Calu3 (cell line): ENCODE measurements around the gene RAB42. TPM values are rescaled to one million over a fixed set of nuclear protein-coding genes. Genes with fewer than 3 reads are reported as not detected.
A peak's percentile ranks its signal among the peaks of the same experiment; 100 is the strongest.
"Not testable (repeated sequence)": the region's sequence is repeated elsewhere in the genome, so short reads cannot be mapped to it uniquely, and the experiment has no call there.

ENCODE experiments used
- BruUV-seq: library from RNA; stranded (reverse); fragments of 400-500 nt; replicated peaks from 2 replicates; lab custom pipeline; 2021; lab: Mats Ljungman, UMichigan
- CTCF ChIA-PET: fragments of 300-600 bp; sonication (Branson Sonifier 250); formaldehyde crosslinking; loops from one replicate; lab custom pipeline; 2022; ENCODE audit warnings: antibody characterized with exemption; lab: Charles Lee
- DNase-seq: peaks from one replicate; pipeline ENCODE4 v3.0.0; 2022
- H3K27ac Mint-ChIP-seq: one replicate; pipeline ENCODE4 v1.8.0; 2022; ENCODE audit warnings: mixed read lengths; ENCODE audit not compliant: unreplicated experiment
- H3K27me3 Mint-ChIP-seq: one replicate; pipeline ENCODE4 v1.8.0; 2022; ENCODE audit warnings: mixed read lengths; ENCODE audit not compliant: unreplicated experiment
- H3K36me3 Mint-ChIP-seq: one replicate; pipeline ENCODE4 v1.8.0; 2022; ENCODE audit warnings: mild to moderate bottlenecking, moderate library complexity, mixed read lengths; ENCODE audit not compliant: insufficient read depth, unreplicated experiment
- H3K4me1 Mint-ChIP-seq: one replicate; pipeline ENCODE4 v1.8.0; 2022; ENCODE audit warnings: mild to moderate bottlenecking, low read depth, mixed read lengths; ENCODE audit not compliant: unreplicated experiment
- H3K4me3 Mint-ChIP-seq: one replicate; pipeline ENCODE4 v1.8.0; 2022; ENCODE audit warnings: mild to moderate bottlenecking, low read depth, moderate library complexity, mixed read lengths; ENCODE audit not compliant: unreplicated experiment
- H3K9me3 Mint-ChIP-seq: one replicate; pipeline ENCODE4 v1.8.0; 2022; ENCODE audit warnings: low read depth, mixed read lengths; ENCODE audit not compliant: unreplicated experiment
- intact Hi-C: fragments of 100-400 bp; cut with micrococcal nuclease; formaldehyde crosslinking; loops from one replicate; pipeline ENCODE4 v1.10.0; 2022; ENCODE audit not compliant: unreplicated experiment
- total RNA-seq: library from RNA; stranded (reverse); gene quantifications from 2 replicates; pipeline ENCODE4 v1.2.3, GENCODE V29; 2022
- TF ChIP-seq, protein P1 (sequence below): fragments of 200-600 bp; IDR thresholded peaks from one replicate; pipeline ENCODE4 v1.8.0; 2022; ENCODE audit warnings: antibody characterized with exemption; ENCODE audit not compliant: unreplicated experiment

Gene RAB42
- total RNA-seq, 1 experiment from 2014 or later, result 1.1 TPM

DNA sequence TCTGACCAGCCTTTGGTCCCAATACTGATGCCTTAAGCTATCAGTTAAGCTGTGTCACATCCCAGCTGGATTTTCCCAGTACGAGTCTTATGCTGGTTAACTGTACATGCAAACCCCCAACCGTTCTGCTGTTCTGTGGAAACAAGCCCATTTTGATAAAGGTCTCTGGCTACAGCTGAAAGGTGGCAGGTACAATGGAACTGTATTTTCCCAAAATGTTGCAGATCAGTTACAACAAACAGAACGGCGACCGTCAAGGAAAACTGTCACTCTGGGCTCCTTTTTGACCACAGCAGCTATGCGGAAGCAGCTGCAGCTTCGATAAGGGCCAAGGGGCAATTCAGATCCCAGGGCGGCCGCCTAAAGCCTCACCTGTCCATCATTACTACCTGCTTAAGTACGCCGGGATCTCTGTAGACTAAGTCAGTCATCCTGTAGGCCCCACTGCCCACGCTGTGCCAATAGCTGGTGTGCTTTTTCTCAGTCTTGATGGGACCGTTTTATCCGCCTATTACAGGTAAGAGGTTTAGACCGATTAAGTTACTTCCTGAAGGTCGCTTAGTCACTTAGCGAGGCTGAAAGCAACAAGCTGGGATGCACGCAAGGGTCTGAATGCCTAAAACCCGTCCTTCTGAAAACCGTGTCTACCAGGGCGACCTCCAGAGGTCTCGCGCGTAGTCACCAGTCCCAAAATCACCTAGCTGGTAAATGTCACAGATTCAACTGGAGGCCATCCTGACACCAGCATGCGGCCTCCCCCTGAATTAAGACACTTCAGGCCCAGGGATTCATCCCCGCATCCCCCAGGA is 11.1 kb upstream of the RAB42 start:
- Mint-ChIP-seq H3K9me3 (no peaks in the 10 kb centered on the region), H3K4me1 (peaks cover 32% of the 10 kb centered on the region), H3K27ac (peak overlapping the region; percentile 93), H3K27me3 (no peaks in the 10 kb centered on the region), H3K4me3 (peak overlapping the region; percentile 95), H3K36me3 (peaks cover 75% of the 10 kb centered on the region)
- BruUV-seq, result TSS peak; percentile 66
- intact Hi-C loops, result loop anchor here (5.0 kb wide), 1 partner anchor 74 kb away; the partner anchor contains the start of gene RCC1
- TF ChIP-seq, protein P1, sequence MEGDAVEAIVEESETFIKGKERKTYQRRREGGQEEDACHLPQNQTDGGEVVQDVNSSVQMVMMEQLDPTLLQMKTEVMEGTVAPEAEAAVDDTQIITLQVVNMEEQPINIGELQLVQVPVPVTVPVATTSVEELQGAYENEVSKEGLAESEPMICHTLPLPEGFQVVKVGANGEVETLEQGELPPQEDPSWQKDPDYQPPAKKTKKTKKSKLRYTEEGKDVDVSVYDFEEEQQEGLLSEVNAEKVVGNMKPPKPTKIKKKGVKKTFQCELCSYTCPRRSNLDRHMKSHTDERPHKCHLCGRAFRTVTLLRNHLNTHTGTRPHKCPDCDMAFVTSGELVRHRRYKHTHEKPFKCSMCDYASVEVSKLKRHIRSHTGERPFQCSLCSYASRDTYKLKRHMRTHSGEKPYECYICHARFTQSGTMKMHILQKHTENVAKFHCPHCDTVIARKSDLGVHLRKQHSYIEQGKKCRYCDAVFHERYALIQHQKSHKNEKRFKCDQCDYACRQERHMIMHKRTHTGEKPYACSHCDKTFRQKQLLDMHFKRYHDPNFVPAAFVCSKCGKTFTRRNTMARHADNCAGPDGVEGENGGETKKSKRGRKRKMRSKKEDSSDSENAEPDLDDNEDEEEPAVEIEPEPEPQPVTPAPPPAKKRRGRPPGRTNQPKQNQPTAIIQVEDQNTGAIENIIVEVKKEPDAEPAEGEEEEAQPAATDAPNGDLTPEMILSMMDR, result no peak
- CTCF ChIA-PET, result interaction anchor here (0.9 to 3.5 kb wide), 4 partner anchors 22 to 75 kb away, joined by 3 to 21 read pairs (median 5); partner anchors contain the start of genes RCC1 and TAF12
- DNase-seq, result peak; percentile 47

DNA sequence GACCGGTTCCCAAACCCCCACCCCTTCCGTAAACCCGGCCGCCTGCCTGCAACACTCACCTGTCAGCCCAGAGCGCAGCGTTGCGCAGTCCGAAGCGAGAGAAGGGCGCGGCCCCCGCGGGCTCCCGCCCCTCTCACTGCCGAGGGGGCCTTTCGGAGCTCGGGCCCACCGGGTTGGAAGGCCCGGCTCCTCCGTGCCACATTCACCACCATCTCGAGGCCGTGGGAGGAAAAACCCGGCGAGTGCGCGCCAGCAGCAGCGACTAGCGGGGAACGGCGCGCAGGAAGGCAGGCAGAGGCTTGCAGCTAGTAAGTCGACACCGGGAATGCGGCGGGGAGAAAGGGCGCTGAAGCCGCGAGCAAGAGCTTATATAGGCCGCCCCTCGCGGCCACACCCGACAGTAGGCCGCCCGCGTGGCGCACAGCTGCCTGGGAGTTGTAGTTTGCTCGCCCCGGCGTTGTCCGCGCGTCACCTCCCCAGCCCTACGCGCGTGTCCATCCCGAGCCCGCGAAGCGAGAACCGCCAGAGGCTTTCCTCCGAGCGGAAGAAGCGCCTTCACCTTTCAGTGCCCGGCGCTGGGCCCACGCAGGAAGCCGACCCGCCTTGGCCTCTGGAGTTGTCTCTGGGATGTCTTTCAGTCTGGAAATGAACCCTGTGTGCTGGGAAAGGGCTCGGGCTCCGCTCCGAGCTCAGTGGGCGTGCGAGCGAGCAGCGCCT is 10.4 kb upstream of the RAB42 start:
- TF ChIP-seq, protein P1, result no peak
- H3K4me3 Mint-ChIP-seq, result peak overlapping the region; percentile 95
- H3K4me1 Mint-ChIP-seq, result peaks cover 32% of the 10 kb centered on the region
- CTCF ChIA-PET, result interaction anchor here (0.5 to 3.5 kb wide), 8 partner anchors 8 to 333 kb away, joined by 3 to 21 read pairs (median 4); partner anchors contain the start of genes RCC1 and TRNAU1AP
- H3K36me3 Mint-ChIP-seq, result peaks cover 67% of the 10 kb centered on the region
- peak overlapping the region; percentile 93 for H3K27ac Mint-ChIP-seq
- no peaks in the 10 kb centered on the region for H3K9me3 Mint-ChIP-seq
- no peaks in the 10 kb centered on the region for H3K27me3 Mint-ChIP-seq
- DNase-seq, result peak; percentile 96
- intact Hi-C loops, result loop anchor here (5.0 kb wide), 1 partner anchor 74 kb away; the partner anchor contains the start of gene RCC1
- BruUV-seq, result no TSS peak

DNA sequence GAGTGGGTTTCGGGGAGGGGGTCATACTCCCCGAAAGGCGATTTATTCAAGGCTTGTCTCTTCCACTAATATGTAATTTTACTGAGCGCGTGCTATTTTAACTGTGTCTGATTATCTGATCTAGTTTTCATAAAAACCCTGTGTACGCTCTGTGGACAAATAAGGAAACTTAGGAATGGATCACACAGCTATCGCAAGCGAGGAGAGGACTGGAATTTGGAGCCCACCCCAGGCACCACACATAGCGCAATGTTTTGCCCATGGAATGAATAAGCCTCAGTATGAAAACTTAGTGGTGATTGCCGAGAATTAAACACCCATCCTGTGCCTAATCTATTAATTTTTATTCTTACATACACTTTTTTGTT is 9.8 kb upstream of the RAB42 start:
- H3K4me1 Mint-ChIP-seq, result peaks cover 32% of the 10 kb centered on the region
- H3K4me3 Mint-ChIP-seq, result peak overlapping the region; percentile 95
- peaks cover 61% of the 10 kb centered on the region for H3K36me3 Mint-ChIP-seq
- intact Hi-C loops, result loop anchor here (5.0 kb wide), 1 partner anchor 75 kb away; the partner anchor contains the start of gene RCC1
- TSS peak; percentile 95 for BruUV-seq
- peak overlapping the region; percentile 93 for H3K27ac Mint-ChIP-seq
- DNase-seq, result no peak
- H3K9me3 Mint-ChIP-seq, result no peaks in the 10 kb centered on the region
- TF ChIP-seq, protein P1, result no peak
- H3K27me3 Mint-ChIP-seq, result no peaks in the 10 kb centered on the region
- CTCF ChIA-PET, result interaction anchor here (0.5 to 3.5 kb wide), 8 partner anchors 9 to 333 kb away, joined by 3 to 21 read pairs (median 4); partner anchors contain the start of genes RCC1 and TRNAU1AP

DNA sequence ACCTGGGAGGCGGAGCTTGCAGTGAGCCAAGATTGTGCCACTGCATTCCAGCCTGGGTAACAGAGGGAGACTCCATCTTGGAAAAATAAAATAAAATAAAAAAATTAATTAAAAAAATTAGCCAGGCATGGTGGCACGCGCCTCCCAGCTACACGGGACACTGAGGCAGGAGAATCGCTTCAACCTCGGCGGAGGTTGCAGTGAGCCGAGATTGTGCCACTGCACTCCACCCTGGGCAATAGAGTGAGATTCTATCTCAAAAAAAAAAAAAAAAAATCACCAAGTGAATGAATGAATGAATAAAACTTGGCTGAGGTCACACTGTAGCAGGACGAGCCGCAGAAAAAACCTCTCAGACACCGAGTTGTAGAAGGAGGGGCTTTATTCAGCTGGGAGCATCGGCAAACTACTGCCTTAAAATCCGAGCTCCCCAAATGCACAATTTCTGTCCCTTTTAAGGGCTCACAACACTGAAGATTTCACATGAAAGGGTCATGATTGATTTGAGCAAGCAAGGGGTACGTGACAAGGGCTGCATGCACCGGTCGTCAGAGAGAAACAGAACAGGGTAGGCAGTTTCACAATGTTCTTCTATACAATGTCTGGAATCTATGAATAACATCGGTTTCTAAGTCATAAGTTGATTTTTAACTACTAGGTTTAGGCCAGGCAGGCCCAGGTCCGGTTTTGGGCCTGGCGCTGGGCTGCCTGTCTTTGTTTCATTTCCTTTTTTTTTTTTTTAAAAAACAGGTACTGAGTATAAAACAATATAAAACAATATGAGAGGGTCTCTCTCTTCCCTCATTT is 5.3 kb upstream of the RAB42 start:
- CTCF ChIA-PET, result interaction anchor here (0.7 kb wide), 1 partner anchor 931 kb away, joined by 4 read pairs; no protein-coding TSS in a partner anchor
- H3K9me3 Mint-ChIP-seq, result not testable (repeated sequence)

More for the DNA sequence above, 5.3 kb upstream of the RAB42 start:
- BruUV-seq, DNase-seq, H3K4me3 Mint-ChIP-seq, H3K4me1 Mint-ChIP-seq, H3K27me3 Mint-ChIP-seq, H3K27ac Mint-ChIP-seq, intact Hi-C loops: not testable (repeated sequence)
- H3K36me3 Mint-ChIP-seq, result peaks cover 18% of the 10 kb centered on the region
